DOHH2 (cell line): Measurements from ENCODE around the gene RABL6.

ENCODE experiments used
- H3F3A ChIP-seq: fragments of 200-600 bp; sonication (generic), shearing (Covaris generic); 2 replicates; pipeline ENCODE4 v1.6.0; 2016; ENCODE audit warnings: antibody characterized with exemption, mild to moderate bottlenecking; ENCODE audit not compliant: control insufficient read depth, insufficient read depth
- H3K27ac ChIP-seq: fragments of 200-600 bp; sonication (generic); 2 replicates; pipeline ENCODE4 v1.5.1; 2014; ENCODE audit warnings: low read depth, mild to moderate bottlenecking, low read length, moderate library complexity
- H3K27me3 ChIP-seq: fragments of 200-600 bp; sonication (generic); 2 replicates; pipeline ENCODE4 v1.6.1; 2014; ENCODE audit warnings: mild to moderate bottlenecking, low read length, mixed read lengths; ENCODE audit not compliant: control insufficient read depth
- H3K36me3 ChIP-seq: fragments of 200-600 bp; sonication (generic); 2 replicates; pipeline ENCODE4 v1.6.1; 2014; ENCODE audit warnings: mild to moderate bottlenecking, low read length, moderate library complexity, mixed read lengths; ENCODE audit not compliant: control insufficient read depth
- H3K4me1 ChIP-seq: fragments of 200-600 bp; sonication (generic); 2 replicates; pipeline ENCODE4 v1.6.1; 2014; ENCODE audit warnings: mild to moderate bottlenecking, low read length, mixed read lengths; ENCODE audit not compliant: control insufficient read depth
- H3K4me2 ChIP-seq: fragments of 200-600 bp; sonication (generic); 2 replicates; pipeline ENCODE4 v1.6.0; 2014; ENCODE audit warnings: mild to moderate bottlenecking, low read length, moderate library complexity
- H3K4me3 ChIP-seq: fragments of 200-600 bp; sonication (generic); 2 replicates; pipeline ENCODE4 v1.5.1; 2014; ENCODE audit warnings: mild to moderate bottlenecking, low read length, mixed read lengths
- H3K79me2 ChIP-seq: fragments of 200-600 bp; sonication (generic); 2 replicates; pipeline ENCODE4 v1.6.1; 2014; ENCODE audit warnings: mild to moderate bottlenecking, low read length, mixed read lengths; ENCODE audit not compliant: control insufficient read depth
- H3K9me2 ChIP-seq: fragments of 200-600 bp; sonication (generic); replicated peaks from 2 replicates; pipeline ENCODE4 v1.6.1; 2014; ENCODE audit warnings: mild to moderate bottlenecking, low read length, mixed read lengths; ENCODE audit not compliant: control insufficient read depth
- H3K9me3 ChIP-seq: fragments of 200-600 bp; sonication (generic); 2 replicates; pipeline ENCODE4 v1.6.1; 2014; ENCODE audit warnings: antibody characterized with exemption, low read length, mixed read lengths; ENCODE audit not compliant: control insufficient read depth, insufficient read depth
- H4K20me1 ChIP-seq: fragments of 200-600 bp; sonication (generic); 2 replicates; pipeline ENCODE4 v1.6.0; 2014; ENCODE audit warnings: low read depth, mild to moderate bottlenecking, antibody characterized with exemption, low read length, moderate library complexity; ENCODE audit not compliant: control insufficient read depth, insufficient read depth
- EZH2phosphoT487 ChIP-seq: fragments of 200-600 bp; sonication (generic); IDR thresholded peaks from 2 replicates; pipeline ENCODE4 v1.6.1; 2017; ENCODE audit warnings: borderline replicate concordance, mild to moderate bottlenecking, antibody characterized with exemption, low read length, moderate library complexity, mixed read lengths
- TF ChIP-seq, protein P1 (sequence below): fragments of 200-600 bp; sonication (generic); IDR thresholded peaks from one replicate; pipeline ENCODE4 v1.5.1; 2014; ENCODE audit warnings: antibody characterized with exemption, mild to moderate bottlenecking, low read depth, low read length; ENCODE audit not compliant: poor library complexity, severe bottlenecking

Gene RABL6

DNA sequence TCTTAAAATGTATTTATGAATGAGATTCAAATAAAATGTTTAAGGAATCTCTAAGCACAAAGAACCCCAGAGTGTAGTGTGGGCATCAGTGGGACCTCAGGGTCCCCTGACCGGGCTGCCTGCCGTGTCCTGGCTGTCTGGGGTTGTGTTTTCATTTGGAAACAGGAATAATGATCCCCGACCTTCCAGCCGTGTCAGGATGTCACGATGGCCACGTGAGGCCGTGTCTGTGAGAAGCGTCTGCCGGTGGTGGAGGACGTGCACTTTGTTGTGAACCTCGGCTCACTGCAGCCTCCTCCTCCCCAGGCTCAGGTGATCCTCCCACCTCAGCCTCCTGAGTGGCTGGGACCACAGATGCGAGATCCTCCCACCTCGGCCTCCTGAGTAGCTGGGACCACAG is 82.9 kb downstream of the RABL6 start:
- H3K27me3 ChIP-seq, result no peaks in the 10 kb centered on the region
- TF ChIP-seq, protein P1, sequence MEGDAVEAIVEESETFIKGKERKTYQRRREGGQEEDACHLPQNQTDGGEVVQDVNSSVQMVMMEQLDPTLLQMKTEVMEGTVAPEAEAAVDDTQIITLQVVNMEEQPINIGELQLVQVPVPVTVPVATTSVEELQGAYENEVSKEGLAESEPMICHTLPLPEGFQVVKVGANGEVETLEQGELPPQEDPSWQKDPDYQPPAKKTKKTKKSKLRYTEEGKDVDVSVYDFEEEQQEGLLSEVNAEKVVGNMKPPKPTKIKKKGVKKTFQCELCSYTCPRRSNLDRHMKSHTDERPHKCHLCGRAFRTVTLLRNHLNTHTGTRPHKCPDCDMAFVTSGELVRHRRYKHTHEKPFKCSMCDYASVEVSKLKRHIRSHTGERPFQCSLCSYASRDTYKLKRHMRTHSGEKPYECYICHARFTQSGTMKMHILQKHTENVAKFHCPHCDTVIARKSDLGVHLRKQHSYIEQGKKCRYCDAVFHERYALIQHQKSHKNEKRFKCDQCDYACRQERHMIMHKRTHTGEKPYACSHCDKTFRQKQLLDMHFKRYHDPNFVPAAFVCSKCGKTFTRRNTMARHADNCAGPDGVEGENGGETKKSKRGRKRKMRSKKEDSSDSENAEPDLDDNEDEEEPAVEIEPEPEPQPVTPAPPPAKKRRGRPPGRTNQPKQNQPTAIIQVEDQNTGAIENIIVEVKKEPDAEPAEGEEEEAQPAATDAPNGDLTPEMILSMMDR, result no peak
- no peak for TF ChIP-seq EZH2phosphoT487
- peaks cover 49% of the 10 kb centered on the region for H3K36me3 ChIP-seq
- H3K79me2 ChIP-seq, result peaks cover 93% of the 10 kb centered on the region
- no peaks in the 10 kb centered on the region for H3K9me2 ChIP-seq
- H3K9me3 ChIP-seq, result no peaks in the 10 kb centered on the region
- no peak overlapping the region for H3K27ac ChIP-seq
- no peaks in the 10 kb centered on the region for H3F3A ChIP-seq
- peaks cover 10% of the 10 kb centered on the region for H3K4me1 ChIP-seq
- no peaks in the 10 kb centered on the region; the same call in 1 of the 2 replicates for H4K20me1 ChIP-seq
- H3K4me3 ChIP-seq, result no peak overlapping the region
- H3K4me2 ChIP-seq, result no peak overlapping the region
